HepG2 (cell line): ENCODE measurements around the gene CTNND1. TPM values are rescaled to one million over a fixed set of nuclear protein-coding genes. Genes with fewer than 3 reads are reported as not detected.
A peak's percentile ranks its signal among the peaks of the same experiment; 100 is the strongest.

ENCODE experiments used
- AGO1 ChIP-seq: fragments of 200-400 bp; formaldehyde crosslinking; IDR thresholded peaks from 2 replicates; pipeline ENCODE4 v1.6.1; 2017; ENCODE audit warnings: mild to moderate bottlenecking, low read depth, low read length, moderate library complexity; ENCODE audit not compliant: poor library complexity, severe bottlenecking
- AGO2 ChIP-seq: fragments of 200-400 bp; formaldehyde crosslinking; optimal IDR thresholded peaks from 2 replicates; pipeline ENCODE3; 2017; ENCODE audit warnings: mild to moderate bottlenecking, low read depth, low read length, moderate library complexity
- ATAD3A ChIP-seq: sonication (generic); formaldehyde crosslinking; IDR thresholded peaks from 2 replicates; pipeline ENCODE4 v1.4.0; 2020; ENCODE audit warnings: missing genetic modification reagents
- CENPX ChIP-seq: sonication (generic); formaldehyde crosslinking; IDR thresholded peaks from 2 replicates; pipeline ENCODE4 v1.9.0; 2021; ENCODE audit warnings: mild to moderate bottlenecking, missing genetic modification reagents, moderate library complexity
- DNMT3B ChIP-seq: conservative IDR thresholded peaks from 2 replicates; pipeline ENCODE4 v1.6.1; 2016; ENCODE audit warnings: missing biosample characterization, control low read depth
- HMG20A ChIP-seq: IDR thresholded peaks from 2 replicates; pipeline ENCODE4 v1.6.1; 2016; ENCODE audit warnings: borderline replicate concordance
- MEIS1 ChIP-seq: sonication (generic); formaldehyde crosslinking; IDR thresholded peaks from 2 replicates; pipeline ENCODE4 v1.9.0; 2021; ENCODE audit warnings: mild to moderate bottlenecking, missing genetic modification reagents, moderate library complexity, borderline replicate concordance
- SRSF9 ChIP-seq: fragments of 200-400 bp; formaldehyde crosslinking; IDR thresholded peaks from 2 replicates; pipeline ENCODE4 v1.6.1; 2018; ENCODE audit warnings: borderline replicate concordance, mild to moderate bottlenecking, low read depth, low read length; ENCODE audit not compliant: insufficient read depth, poor library complexity, severe bottlenecking
- YY1 ChIP-seq: IDR thresholded peaks from 2 replicates; pipeline ENCODE4 v1.6.1; 2011; ENCODE audit warnings: low read length, low read depth, moderate library complexity, mild to moderate bottlenecking; ENCODE audit not compliant: insufficient read depth, insufficient replicate concordance
- ZNF124 ChIP-seq: sonication (generic); formaldehyde crosslinking; IDR thresholded peaks from 2 replicates; pipeline ENCODE4 v1.4.0; 2020; ENCODE audit warnings: missing genetic modification reagents
- ZNF234 ChIP-seq: sonication (generic); formaldehyde crosslinking; conservative IDR thresholded peaks from 2 replicates; pipeline ENCODE4 v1.5.1; 2020; ENCODE audit warnings: mild to moderate bottlenecking, missing genetic modification reagents
- ZNF350 ChIP-seq: sonication (generic); formaldehyde crosslinking; IDR thresholded peaks from 2 replicates; pipeline ENCODE4 v1.4.0; 2020; ENCODE audit warnings: mild to moderate bottlenecking, low read depth, missing genetic modification reagents, borderline replicate concordance
- ZNF484 ChIP-seq: sonication (generic); formaldehyde crosslinking; IDR thresholded peaks from 2 replicates; pipeline ENCODE4 v1.5.1; 2020; ENCODE audit warnings: mild to moderate bottlenecking, low read depth, missing genetic modification reagents, borderline replicate concordance
- ZNF737 ChIP-seq: sonication (generic); formaldehyde crosslinking; IDR thresholded peaks from 2 replicates; pipeline ENCODE4 v1.5.0; 2020; ENCODE audit warnings: missing genetic modification reagents, mild to moderate bottlenecking, borderline replicate concordance
- polyA plus RNA-seq, 8 experiments: library from polyadenylated mRNA; depleted of rRNA in 3 of 8; stranded (reverse) in 7 of 8; unstranded in 1 of 8; fragments of >200 nt; fragmentation: Illumina TruSeq in 4 of 8; extraction: Trizol in 4 of 8; gene quantifications; 2 replicates each; pipeline versions ENCODE4 v1.2.1 to v1.2.3, GENCODE V29; 2011 to 2016; ENCODE audit warnings: low read depth in 4 of 8, missing spikeins in 1 of 8, mixed read lengths in 1 of 8; ENCODE audit not compliant: insufficient read depth in 1 of 8
- total RNA-seq, 5 experiments: library from RNA; depleted of rRNA; stranded (reverse); fragments of >200 nt; fragmentation: Illumina TruSeq; extraction: Trizol; gene quantifications; 2 replicates each; pipeline ENCODE4 v1.2.3, GENCODE V29; 2016; ENCODE audit warnings: low read depth in 1 of 5
- TF ChIP-seq, protein P1 (sequence below): sonication (generic); formaldehyde crosslinking; conservative IDR thresholded peaks from 2 replicates; pipeline ENCODE4 v1.4.0; 2020; ENCODE audit warnings: missing genetic modification reagents
- TF ChIP-seq, protein P2 (sequence below): sonication (generic); formaldehyde crosslinking; IDR thresholded peaks from 2 replicates; pipeline ENCODE4 v1.5.0; 2020; ENCODE audit warnings: missing genetic modification reagents, mild to moderate bottlenecking, borderline replicate concordance
- TF ChIP-seq, protein P3 (sequence below): sonication (generic); formaldehyde crosslinking; IDR thresholded peaks from 2 replicates; pipeline ENCODE4 v1.4.0; 2020; ENCODE audit warnings: missing genetic modification reagents
- TF ChIP-seq, protein P4 (sequence below): sonication (generic); formaldehyde crosslinking; IDR thresholded peaks from 2 replicates; pipeline ENCODE4 v1.5.0; 2020; ENCODE audit warnings: mild to moderate bottlenecking, missing genetic modification reagents, borderline replicate concordance
- TF ChIP-seq, protein P5 (sequence below): sonication (generic); formaldehyde crosslinking; IDR thresholded peaks from 2 replicates; pipeline ENCODE4 v1.4.0; 2020; ENCODE audit warnings: mild to moderate bottlenecking, missing genetic modification reagents
- TF ChIP-seq, protein P6 (sequence below): sonication (generic); formaldehyde crosslinking; IDR thresholded peaks from 2 replicates; pipeline ENCODE4 v1.5.0; 2020; ENCODE audit warnings: missing genetic modification reagents

Gene CTNND1
- total and polyA plus RNA-seq, 2 of the 13 experiments (the other 11 are each of a cell fraction or from before 2014, with no cell fraction given) = 117 to 128 TPM

DNA sequence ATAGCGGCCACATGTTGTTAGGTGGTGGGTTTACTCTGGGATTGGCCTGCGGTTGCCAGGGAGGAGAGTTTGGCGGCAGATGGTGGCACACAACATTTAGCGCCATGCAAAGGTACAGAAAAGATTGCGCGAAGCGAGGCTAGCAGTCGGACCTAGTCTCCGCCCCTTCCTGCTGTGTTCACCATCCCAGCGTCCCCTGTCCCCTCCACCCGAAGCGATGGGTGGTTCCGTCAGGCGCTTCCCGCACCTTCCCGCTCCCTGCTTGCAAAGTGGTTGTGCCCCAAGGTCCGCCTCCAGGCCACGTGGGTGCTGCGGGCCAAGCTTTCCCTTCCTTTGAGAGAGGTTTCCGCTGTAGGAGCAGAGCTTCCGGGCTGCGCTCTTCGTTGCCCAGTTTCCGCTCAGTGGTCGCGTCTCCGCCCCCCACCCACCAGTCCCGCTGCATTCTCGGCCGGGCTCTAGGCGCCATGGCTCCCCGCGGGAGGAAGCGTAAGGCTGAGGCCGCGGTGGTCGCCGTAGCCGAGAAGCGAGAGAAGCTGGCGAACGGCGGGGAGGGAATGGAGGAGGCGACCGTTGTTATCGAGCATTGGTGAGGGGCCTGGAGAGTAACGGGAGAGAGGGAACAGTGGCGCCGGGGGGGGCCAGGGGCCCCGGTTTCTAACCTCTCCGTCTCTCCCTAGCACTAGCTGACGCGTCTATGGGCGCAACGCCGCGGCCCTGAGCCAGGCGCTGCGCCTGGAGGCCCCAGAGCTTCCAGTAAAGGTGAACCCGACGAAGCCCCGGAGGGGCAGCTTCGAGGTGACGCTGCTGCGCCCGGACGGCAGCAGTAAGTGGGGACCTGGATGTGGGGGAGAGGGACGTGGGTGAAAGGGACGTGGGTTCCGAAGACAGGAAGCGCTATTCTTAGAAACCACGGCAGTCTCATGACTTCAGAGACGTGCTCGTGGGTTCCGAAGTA is 20.2 kb upstream of the CTNND1 start, which contains the start of gene SELENOH (continued):
- TF ChIP-seq, protein P1, sequence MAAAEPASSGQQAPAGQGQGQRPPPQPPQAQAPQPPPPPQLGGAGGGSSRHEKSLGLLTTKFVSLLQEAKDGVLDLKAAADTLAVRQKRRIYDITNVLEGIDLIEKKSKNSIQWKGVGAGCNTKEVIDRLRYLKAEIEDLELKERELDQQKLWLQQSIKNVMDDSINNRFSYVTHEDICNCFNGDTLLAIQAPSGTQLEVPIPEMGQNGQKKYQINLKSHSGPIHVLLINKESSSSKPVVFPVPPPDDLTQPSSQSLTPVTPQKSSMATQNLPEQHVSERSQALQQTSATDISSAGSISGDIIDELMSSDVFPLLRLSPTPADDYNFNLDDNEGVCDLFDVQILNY = peak; percentile 72; the same call in 1 of the 2 replicates
- peak; percentile 99 for TF ChIP-seq AGO2
- TF ChIP-seq, protein P2, sequence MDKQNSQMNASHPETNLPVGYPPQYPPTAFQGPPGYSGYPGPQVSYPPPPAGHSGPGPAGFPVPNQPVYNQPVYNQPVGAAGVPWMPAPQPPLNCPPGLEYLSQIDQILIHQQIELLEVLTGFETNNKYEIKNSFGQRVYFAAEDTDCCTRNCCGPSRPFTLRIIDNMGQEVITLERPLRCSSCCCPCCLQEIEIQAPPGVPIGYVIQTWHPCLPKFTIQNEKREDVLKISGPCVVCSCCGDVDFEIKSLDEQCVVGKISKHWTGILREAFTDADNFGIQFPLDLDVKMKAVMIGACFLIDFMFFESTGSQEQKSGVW (CRISPR knock-in tag) = no peak
- no peak for TF ChIP-seq ATAD3A (CRISPR knock-in tag)
- TF ChIP-seq ZNF234 (CRISPR knock-in tag) = no peak
- TF ChIP-seq AGO1 = peak; percentile 88
- peak; percentile 37; the same call in 1 of the 2 replicates for TF ChIP-seq ZNF124 (CRISPR knock-in tag)
- TF ChIP-seq ZNF737 (CRISPR knock-in tag) = no peak
- TF ChIP-seq, protein P3, sequence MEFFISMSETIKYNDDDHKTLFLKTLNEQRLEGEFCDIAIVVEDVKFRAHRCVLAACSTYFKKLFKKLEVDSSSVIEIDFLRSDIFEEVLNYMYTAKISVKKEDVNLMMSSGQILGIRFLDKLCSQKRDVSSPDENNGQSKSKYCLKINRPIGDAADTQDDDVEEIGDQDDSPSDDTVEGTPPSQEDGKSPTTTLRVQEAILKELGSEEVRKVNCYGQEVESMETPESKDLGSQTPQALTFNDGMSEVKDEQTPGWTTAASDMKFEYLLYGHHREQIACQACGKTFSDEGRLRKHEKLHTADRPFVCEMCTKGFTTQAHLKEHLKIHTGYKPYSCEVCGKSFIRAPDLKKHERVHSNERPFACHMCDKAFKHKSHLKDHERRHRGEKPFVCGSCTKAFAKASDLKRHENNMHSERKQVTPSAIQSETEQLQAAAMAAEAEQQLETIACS (CRISPR knock-in tag) = no peak; the same call in 1 of the 2 replicates
- TF ChIP-seq HMG20A (CRISPR knock-in tag) = no peak
- no peak for TF ChIP-seq ZNF484 (CRISPR knock-in tag)
- no peak for TF ChIP-seq DNMT3B (CRISPR knock-in tag)
- peak; percentile 80 for TF ChIP-seq ZNF350 (CRISPR knock-in tag)
- no peak for TF ChIP-seq MEIS1 (CRISPR knock-in tag)
- TF ChIP-seq, protein P4, sequence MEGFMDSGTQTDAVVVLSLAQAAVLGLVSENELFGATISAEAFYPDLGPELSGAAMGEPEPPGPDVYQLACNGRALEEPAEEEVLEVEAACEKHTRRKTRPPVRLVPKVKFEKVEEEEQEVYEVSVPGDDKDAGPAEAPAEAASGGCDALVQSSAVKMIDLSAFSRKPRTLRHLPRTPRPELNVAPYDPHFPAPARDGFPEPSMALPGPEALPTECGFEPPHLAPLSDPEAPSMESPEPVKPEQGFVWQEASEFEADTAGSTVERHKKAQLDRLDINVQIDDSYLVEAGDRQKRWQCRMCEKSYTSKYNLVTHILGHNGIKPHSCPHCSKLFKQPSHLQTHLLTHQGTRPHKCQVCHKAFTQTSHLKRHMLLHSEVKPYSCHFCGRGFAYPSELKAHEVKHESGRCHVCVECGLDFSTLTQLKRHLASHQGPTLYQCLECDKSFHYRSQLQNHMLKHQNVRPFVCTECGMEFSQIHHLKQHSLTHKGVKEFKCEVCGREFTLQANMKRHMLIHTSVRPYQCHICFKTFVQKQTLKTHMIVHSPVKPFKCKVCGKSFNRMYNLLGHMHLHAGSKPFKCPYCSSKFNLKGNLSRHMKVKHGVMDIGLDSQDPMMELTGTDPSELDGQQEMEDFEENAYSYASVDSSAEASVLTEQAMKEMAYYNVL = peak; percentile 27; the same call in 1 of the 2 replicates
- TF ChIP-seq CENPX (CRISPR knock-in tag) = no peak
- TF ChIP-seq, protein P5, sequence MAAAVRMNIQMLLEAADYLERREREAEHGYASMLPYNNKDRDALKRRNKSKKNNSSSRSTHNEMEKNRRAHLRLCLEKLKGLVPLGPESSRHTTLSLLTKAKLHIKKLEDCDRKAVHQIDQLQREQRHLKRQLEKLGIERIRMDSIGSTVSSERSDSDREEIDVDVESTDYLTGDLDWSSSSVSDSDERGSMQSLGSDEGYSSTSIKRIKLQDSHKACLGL = peak; percentile 62; the same call in 1 of the 2 replicates
- no peak for TF ChIP-seq SRSF9
- TF ChIP-seq YY1 = no peak
- TF ChIP-seq, protein P6, sequence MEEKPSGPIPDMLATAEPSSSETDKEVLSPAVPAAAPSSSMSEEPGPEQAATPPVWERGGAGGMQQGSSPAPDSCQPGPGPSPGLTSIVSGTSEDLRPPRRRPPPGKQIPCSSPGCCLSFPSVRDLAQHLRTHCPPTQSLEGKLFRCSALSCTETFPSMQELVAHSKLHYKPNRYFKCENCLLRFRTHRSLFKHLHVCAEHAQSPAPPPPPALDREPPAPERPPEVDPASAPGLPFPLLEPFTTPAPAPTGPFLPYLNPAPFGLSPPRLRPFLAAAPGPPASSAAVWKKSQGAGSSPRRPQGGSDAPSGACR (CRISPR knock-in tag) = peak; percentile 48; the same call in 1 of the 2 replicates
